ENCODE results near the gene BRMS1. TPM values are rescaled to one million over a fixed set of nuclear protein-coding genes. Genes with fewer than 3 reads are reported as not detected.

The BRMS1 gene
- total and polyA plus RNA-seq, 10 of the 15 experiments (the other 5 are each of a cell fraction or from before 2014, with no cell fraction given) = 2.1 to 85.3 (median 48.5) TPM

DNA sequence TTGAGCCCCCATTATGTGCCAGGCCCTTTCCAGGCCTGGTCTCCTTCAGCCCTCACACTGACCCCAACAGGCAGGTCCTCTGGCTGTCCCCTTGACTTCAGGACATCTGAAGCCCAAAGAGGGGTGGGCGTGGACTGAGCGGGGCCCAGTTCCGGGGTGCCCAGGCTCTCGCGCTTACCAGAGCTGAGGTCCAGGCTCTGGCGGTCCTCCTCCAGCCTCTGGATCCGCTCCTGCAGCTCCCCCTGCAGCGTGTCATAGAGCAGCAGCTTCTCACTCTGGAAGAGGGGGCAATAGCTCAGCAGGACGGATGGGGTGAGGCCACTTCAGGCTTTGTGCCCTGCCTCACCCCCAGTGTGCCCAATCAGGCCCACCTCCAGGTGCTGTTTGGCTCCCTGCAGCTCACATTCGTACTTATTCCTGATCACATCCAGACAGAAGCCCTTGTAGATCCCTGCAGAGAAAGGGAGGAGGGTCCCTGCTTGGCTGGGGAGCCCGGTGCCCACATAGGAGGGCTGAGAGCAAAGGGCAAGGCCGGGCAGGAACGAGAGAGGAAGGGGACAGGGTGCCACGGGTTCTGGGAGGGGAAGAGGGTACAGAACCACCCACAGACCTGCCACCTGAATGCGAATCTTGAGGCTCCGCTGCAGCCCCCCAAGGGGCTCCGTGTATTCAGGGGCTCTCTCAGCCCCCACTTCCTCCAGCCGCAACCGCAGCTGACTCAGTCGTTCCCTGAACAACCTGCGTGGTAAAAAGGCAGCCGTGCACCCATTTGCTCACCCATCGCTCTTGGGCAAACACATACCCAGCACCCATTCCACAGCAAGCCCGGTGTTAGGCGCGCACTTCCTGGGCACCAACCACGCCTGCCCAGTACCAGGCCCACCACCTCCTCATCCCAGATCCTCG is 4.1 kb downstream of the BRMS1 start (continued):
- TF ChIP-seq NKRF (conservative IDR thresholded peaks at IDR 0.05) = no peak
- no peak for TF ChIP-seq WRNIP1 (IDR thresholded peaks at IDR 0.05; ENCODE audit: borderline replicate concordance, low read depth, low read length)
- TF ChIP-seq BHLHE40 (IDR thresholded peaks at IDR 0.05; ENCODE audit: borderline replicate concordance in 1 of 2, low read depth in 2 of 2, low read length in 1 of 2) = no peak
- TF ChIP-seq LARP7 (IDR thresholded peaks at IDR 0.05) = no peak
- TF ChIP-seq PAX5 (IDR thresholded peaks at IDR 0.05; ENCODE audit: borderline replicate concordance, low read depth, low read length) = no peak
- TF ChIP-seq ZSCAN29 (IDR thresholded peaks at IDR 0.05) = no peak
- TF ChIP-seq BMI1 (IDR thresholded peaks at IDR 0.05; ENCODE audit: borderline replicate concordance) = no peak
- no peak for TF ChIP-seq CBFB (IDR thresholded peaks at IDR 0.05; ENCODE audit: low read depth)
- no peak for TF ChIP-seq POLR2AphosphoS2 (IDR thresholded peaks at IDR 0.05; ENCODE audit: low read depth, low read length)
- TF ChIP-seq ZNF217 (IDR thresholded peaks at IDR 0.05) = no peak
- TF ChIP-seq, protein P1, sequence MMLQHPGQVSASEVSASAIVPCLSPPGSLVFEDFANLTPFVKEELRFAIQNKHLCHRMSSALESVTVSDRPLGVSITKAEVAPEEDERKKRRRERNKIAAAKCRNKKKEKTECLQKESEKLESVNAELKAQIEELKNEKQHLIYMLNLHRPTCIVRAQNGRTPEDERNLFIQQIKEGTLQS (IDR thresholded peaks at IDR 0.05; ENCODE audit: borderline replicate concordance, extremely low read depth, low read depth, low read length) = no peak

All from GM12878 (cell line).